Kidney (tissue), 14 donors: ENCODE results near the gene C17orf113. TPM values are rescaled to one million over a fixed set of nuclear protein-coding genes. Genes with fewer than 3 reads are reported as not detected.
"Not testable (repeated sequence)": the region's sequence is repeated elsewhere in the genome, so short reads cannot be mapped to it uniquely, and the experiment has no call there.

Source experiments
- DNase-seq, 5 donors: peaks; one replicate each; pipeline ENCODE4 v3.0.0-alpha.2; 2013 to 2020
- FAIRE-seq: peaks from 2 replicates; lab custom pipeline; 2012; peaks lifted over from hg19 to GRCh38; lab: Jason Lieb, UNC
- H3K27ac ChIP-seq, 2 donors: one replicate each; pipeline ENCODE4 v1.7.0; 2013; ENCODE audit warnings: low read depth in 2 of 2, low read length in 2 of 2, inconsistent platforms in 1 of 2
- H3K27me3 ChIP-seq: one replicate; pipeline ENCODE4 v1.7.1; 2013; ENCODE audit warnings: low read length, inconsistent platforms; ENCODE audit not compliant: control insufficient read depth, insufficient read depth
- H3K36me3 ChIP-seq, 3 donors: one replicate each; pipeline versions ENCODE4 v1.7.0 to v1.7.1; 2013; ENCODE audit warnings: low read length in 3 of 3, control low read depth in 1 of 3, inconsistent platforms in 1 of 3; ENCODE audit not compliant: insufficient read depth in 3 of 3, control insufficient read depth in 2 of 3
- H3K4me1 ChIP-seq, 3 donors: one replicate each; pipeline versions ENCODE4 v1.7.0 to v1.7.1; 2013; ENCODE audit warnings: low read length in 3 of 3, inconsistent platforms in 1 of 3, low read depth in 1 of 3; ENCODE audit not compliant: control insufficient read depth in 2 of 3, insufficient read depth in 2 of 3
- H3K4me3 ChIP-seq, 3 donors: one replicate each; pipeline versions ENCODE4 v1.7.0 to v1.8.1; 2013; ENCODE audit warnings: low read length in 3 of 3, control low read depth in 1 of 3, inconsistent platforms in 1 of 3
- H3K9ac ChIP-seq, 3 donors: one replicate each; pipeline versions ENCODE4 v1.7.0 to v1.7.1; 2013; ENCODE audit warnings: low read length in 3 of 3, control low read depth in 1 of 3, inconsistent platforms in 1 of 3
- H3K9me3 ChIP-seq, 3 donors: one replicate each; pipeline versions ENCODE4 v1.7.0 to v1.7.1; 2013; ENCODE audit warnings: low read length in 3 of 3, control low read depth in 1 of 3, inconsistent platforms in 1 of 3; ENCODE audit not compliant: control insufficient read depth in 2 of 3, insufficient read depth in 1 of 3
- CTCF ChIP-seq: IDR thresholded peaks from 3 replicates; pipeline ENCODE4 v1.5.1; 2012; ENCODE audit warnings: mild to moderate bottlenecking, moderate library complexity, borderline replicate concordance; ENCODE audit not compliant: insufficient read depth; ENCODE audit errors: extremely low read depth
- intact Hi-C: fragments of 100-400 bp; cut with DNase I; formaldehyde crosslinking; loops from one replicate; pipeline ENCODE4 v1.11.1; 2022
- polyA plus RNA-seq: library from polyadenylated mRNA; stranded (reverse); fragments of 350-450 nt; fragmentation: Illumina TruSeq; extraction: RNeasy Lipid Tissue Mini Kit (QIAGEN cat#74804); gene quantifications from one replicate; pipeline ENCODE4 v1.2.3, GENCODE V29; 2014; ENCODE audit warnings: low read depth, low replicate concordance; ENCODE audit not compliant: insufficient read depth
- total RNA-seq: library from RNA; stranded (reverse); fragmentation: NEBNext Ultra II Directional; extraction: Animal tissue kit (Norgen Biotek cat#: 25700); gene quantifications from one replicate; pipeline ENCODE4 v1.2.1, GENCODE V29; 2021
- donor health status: control.
- donor health status: control.
- donor health status: control.
- donor health status: control.
- donor health status: control.
- donor health status: DM: yes; HTN: yes; CAD: no.
- donor health status: Normal renal cell carcinoma (clear cell type).

C17orf113 gene
- total and polyA plus RNA-seq, 2 donors from 2014 or later, result 1.1 to 3.8 TPM

- Histone ChIP-seq H3K9ac (peak overlapping the region; percentile 74 to 100 (median 83)), H3K9me3 (no peaks in the 10 kb centered on the region), H3K36me3 (peaks cover 0 to 3% (median 0%) of the 10 kb centered on the region in 3 donors), H3K4me1 (peaks cover 4 to 31% (median 28%) of the 10 kb centered on the region in 3 donors), H3K4me3 (peak overlapping the region; percentile 97 to 98 (median 97)), H3K27ac (peak overlapping the region; percentile 94 to 95), H3K27me3 (no peaks in the 10 kb centered on the region)
- FAIRE-seq (no peak), DNase-seq (peak in 1 of 5 donors; percentile 63)
- intact Hi-C loops, result no loop called here
- no peak for TF ChIP-seq CTCF
These were observed 32.6 kb downstream of the C17orf113 start for GRCh38 chr17:42017866-42018200.

- H3K36me3 ChIP-seq, result no peaks in the 10 kb centered on the region
- peak; percentile 7 for TF ChIP-seq CTCF
- peaks cover 4 to 31% (median 28%) of the 10 kb centered on the region in 3 donors for H3K4me1 ChIP-seq
- H3K4me3 ChIP-seq, result peak within 1 kb of the TSS; percentile 97 to 98 (median 97)
- peak; percentile 94 to 98 (median 96) for DNase-seq
- peak within 1 kb of the TSS; percentile 94 to 95 for H3K27ac ChIP-seq
- intact Hi-C loops, result no loop called here
- H3K9ac ChIP-seq, result peak within 1 kb of the TSS; percentile 94 to 100 (median 99)
- no peaks in the 10 kb centered on the region for H3K27me3 ChIP-seq
- no peak for FAIRE-seq
- no peaks in the 10 kb centered on the region for H3K9me3 ChIP-seq
These were observed 33.2 kb downstream of the C17orf113 start, which contains the start of gene DNAJC7 for GRCh38 chr17:42016941-42017865. DNAJC7 (minus strand) TSS chr17:42017439; CDS start chr17:42017416, 23 bp downstream.

GRCh38 chr17:42016411-42016831 is 34.0 kb downstream of the C17orf113 start:
- no peaks in the 10 kb centered on the region for H3K27me3 ChIP-seq
- H3K9ac ChIP-seq, result peak overlapping the region; percentile 94 to 100 (median 99)
- no peaks in the 10 kb centered on the region for H3K36me3 ChIP-seq
- TF ChIP-seq CTCF, result no peak
- no peak for FAIRE-seq
- peak in 2 of 5 donors; percentile 18 to 40 for DNase-seq
- H3K4me1 ChIP-seq, result peaks cover 4 to 35% (median 28%) of the 10 kb centered on the region in 3 donors
- H3K4me3 ChIP-seq, result peak overlapping the region; percentile 97 to 98 (median 97)
- intact Hi-C loops, result no loop called here
- no peaks in the 10 kb centered on the region for H3K9me3 ChIP-seq
- peak overlapping the region; percentile 94 to 95 for H3K27ac ChIP-seq

GRCh38 chr17:42013740-42014139 is 36.7 kb downstream of the C17orf113 start:
- DNase-seq, H3K36me3 ChIP-seq, H3K9ac ChIP-seq, H3K9me3 ChIP-seq, H3K4me3 ChIP-seq, FAIRE-seq, H3K27me3 ChIP-seq, H3K27ac ChIP-seq, intact Hi-C loops: not testable (repeated sequence)
- peaks cover 4 to 35% (median 21%) of the 10 kb centered on the region in 3 donors for H3K4me1 ChIP-seq

GRCh38 chr17:42012363-42012762 is 38.0 kb downstream of the C17orf113 start:
- H3K27ac ChIP-seq, H3K9me3 ChIP-seq, H3K36me3 ChIP-seq, DNase-seq, H3K27me3 ChIP-seq, H3K9ac ChIP-seq, H3K4me3 ChIP-seq, intact Hi-C loops, FAIRE-seq: not testable (repeated sequence)
- H3K4me1 ChIP-seq, result peaks cover 0 to 29% (median 15%) of the 10 kb centered on the region in 3 donors
